NCI-H128 (cell line): ENCODE data around the gene PXT1.

ENCODE experiments used
- DNase-seq: peaks from one replicate; lab custom pipeline; 2025; ENCODE audit not compliant: unreplicated experiment; lab: John Stamatoyannopoulos, UW

Gene PXT1

DNA sequence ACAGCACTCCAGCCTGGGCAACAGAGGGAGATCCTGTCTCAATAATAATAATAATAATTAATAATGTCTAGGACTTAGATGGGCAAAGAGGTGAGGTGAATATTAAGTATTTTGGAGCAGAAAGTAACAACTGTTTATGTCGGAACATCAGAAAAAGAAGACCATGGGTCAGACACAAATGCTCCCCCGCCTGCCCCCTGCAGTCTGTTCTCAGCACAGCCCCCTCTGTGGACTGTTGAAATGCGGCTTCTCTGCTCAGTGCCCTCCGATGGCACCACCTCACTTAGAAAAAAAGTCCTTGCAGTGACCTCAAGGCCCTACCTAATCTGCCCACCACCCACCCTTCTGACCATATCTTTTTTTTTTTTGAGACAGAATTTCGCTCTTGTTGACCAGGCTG, 50.0 kb downstream of the PXT1 start:
- no peak for DNase-seq

DNA sequence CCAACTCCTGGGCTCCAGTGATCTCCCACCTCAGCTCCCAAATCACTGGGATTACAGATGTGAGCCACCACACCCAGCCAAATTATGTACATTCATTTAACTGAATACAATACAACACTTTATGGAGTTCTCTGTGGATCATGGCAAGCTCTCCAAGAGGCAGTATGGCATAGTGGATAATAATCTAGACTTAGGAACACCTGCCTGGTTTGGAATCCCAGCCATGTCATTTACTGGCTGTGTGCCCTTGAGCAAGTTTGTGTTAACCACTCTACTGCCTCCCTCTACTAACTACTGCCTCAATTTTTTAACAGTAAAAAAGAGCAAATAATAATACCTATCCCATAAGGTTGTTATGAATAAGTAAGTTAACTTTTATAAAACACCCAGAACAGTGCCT, 53.3 kb downstream of the PXT1 start:
- DNase-seq, result no peak

DNA sequence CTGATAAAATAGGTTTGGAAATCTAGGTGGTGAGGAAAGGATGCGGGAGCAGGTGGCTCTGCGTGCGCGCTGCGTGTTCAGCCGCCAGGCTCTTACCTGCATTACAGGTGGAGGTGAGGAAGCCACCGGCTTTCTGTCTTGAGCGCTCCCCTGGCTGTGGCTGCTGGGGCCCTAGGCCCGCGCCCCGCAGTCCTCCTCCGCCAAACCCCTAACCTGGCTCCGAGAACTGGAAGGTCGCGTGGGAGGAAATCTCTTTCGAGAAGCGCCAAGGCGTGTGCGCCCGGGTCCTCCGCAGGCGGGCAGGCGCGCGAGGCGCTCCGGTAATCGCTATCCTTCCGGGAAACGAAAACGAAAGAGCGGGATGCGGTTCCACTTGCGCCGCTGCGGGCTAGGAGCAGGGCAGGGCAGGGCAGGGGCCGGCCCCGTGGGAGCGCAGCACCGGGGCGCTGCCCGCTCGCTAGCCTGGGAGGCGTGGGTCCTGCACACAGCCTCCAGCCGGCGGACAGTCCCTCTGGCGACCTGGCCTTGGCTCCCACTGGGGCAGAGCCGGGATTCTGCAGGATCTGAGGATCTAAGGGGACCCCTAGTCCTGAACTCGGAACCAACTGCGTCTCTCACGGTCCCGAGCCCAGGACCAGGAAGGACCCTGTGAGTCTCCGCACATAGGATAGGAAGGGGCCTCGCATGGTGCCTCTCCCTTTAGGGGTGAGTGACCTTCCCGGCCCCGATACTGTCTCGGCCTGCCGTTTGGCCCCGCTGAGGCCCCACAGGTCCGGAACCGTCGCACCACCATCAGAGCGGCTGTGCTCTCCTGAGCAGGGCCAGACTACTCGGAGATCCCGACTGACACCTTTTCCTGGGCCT, 55.0 kb downstream of the PXT1 start, which contains the start of gene ETV7:
TSS of gene ETV7 (minus strand) at position 230 of the 864 bp plus-strand sequence. CDS start at position 102, 128 bp downstream.
- no peak for DNase-seq

DNA sequence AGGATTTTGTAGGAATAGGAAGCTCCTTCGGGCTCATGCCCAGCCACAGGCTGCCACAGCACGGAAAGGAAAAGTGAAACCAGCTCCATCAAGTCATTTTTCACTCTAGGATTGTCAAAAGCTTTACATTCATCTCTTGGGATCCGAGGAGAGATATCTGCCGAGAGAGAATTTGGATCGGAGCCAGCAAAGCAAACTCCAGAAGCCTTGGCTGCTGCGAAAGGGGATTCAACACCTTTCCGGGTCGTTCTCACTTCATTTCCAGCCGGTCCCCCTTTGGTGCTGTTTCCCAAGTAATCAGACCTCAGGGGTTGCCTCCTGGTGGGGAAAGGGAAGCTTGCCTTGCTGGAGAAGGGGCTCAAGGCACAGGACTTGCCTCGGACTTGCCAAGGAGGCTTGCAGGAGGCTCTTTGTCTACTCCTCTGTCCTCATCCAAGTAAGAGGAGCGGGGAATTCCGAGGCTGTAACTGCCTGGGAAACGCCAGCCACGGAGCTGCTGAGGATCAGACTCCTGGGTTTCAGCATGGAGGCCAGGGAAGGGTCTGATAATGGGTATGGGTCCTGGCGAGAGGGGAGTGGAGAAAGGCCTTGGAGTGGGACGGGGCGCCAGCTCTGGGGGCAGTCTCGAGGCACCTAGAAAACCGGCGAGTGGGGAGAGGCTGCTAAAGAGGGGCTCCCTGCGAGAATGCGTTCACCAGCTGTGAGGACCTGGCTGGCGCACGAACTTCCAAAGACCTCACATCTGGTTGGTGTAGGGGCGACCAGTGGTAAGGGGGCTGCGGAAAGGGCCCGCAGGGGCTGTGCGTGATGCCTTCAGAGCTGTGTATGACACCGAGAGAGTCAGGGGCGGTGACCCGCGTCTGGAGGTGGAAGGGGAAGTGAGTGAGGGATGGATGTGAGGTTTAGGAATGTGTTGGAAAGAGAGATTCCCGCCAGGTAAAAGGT, 55.9 kb downstream of the PXT1 start:
- DNase-seq, result peak; percentile 24

DNA sequence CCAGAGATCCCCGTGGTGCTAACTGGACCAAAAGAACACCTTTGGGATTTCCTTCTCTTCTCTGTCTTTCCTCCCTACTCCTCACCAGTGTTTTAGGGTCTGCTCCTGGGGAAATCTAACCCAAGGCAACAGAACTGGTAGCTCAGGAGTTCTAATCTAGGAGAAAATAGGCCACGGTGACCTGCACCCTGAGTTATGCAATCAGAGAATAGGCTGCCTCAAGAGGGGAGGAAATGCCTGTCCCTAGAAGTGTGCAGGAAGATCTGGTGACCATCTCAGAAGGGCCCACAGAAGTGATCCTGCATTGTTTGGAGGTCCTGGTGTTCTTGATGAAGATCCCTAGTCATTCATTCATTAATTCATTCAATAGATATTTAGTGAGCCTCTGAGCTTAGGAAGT, 58.6 kb downstream of the PXT1 start:
- no peak for DNase-seq

DNA sequence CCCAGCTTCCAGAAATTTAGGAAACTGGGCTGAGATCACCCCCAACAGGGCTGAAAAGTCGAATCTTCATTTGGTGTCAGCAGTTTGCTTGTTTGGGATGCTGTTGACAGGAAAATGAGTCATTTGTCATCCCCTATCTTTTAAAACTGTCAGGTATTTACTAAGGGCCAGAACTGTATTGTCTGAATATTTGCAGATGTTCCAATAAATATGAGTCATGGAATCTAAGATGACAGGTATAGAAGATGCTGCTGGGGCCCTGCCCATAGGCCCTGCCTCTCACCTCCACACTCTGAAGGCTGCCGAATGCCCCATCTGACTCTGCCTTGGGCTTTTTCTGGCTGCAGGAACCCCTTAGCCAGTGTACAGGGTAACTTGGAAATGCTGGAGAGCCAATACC, 59.0 kb downstream of the PXT1 start:
- DNase-seq, result no peak

DNA sequence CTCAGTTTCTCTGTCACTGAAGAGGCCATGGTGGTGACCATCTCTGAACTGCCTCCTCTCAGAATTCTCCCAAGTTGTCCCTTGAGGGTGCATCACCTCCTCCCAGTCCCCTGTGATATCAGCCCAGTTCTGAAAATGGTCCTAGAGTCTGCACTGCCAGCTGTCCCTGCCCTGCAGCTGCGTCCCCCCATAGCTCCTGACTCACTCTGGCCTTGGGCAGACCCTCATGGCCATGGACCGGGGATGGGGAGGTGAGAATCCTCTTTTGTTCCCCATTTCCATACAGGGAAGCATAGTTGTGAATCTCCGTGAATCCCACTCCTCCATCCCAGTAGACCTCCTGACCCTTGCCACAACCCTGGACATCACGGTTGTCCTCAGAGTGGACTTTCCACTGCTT, 59.7 kb downstream of the PXT1 start:
- no peak for DNase-seq

DNA sequence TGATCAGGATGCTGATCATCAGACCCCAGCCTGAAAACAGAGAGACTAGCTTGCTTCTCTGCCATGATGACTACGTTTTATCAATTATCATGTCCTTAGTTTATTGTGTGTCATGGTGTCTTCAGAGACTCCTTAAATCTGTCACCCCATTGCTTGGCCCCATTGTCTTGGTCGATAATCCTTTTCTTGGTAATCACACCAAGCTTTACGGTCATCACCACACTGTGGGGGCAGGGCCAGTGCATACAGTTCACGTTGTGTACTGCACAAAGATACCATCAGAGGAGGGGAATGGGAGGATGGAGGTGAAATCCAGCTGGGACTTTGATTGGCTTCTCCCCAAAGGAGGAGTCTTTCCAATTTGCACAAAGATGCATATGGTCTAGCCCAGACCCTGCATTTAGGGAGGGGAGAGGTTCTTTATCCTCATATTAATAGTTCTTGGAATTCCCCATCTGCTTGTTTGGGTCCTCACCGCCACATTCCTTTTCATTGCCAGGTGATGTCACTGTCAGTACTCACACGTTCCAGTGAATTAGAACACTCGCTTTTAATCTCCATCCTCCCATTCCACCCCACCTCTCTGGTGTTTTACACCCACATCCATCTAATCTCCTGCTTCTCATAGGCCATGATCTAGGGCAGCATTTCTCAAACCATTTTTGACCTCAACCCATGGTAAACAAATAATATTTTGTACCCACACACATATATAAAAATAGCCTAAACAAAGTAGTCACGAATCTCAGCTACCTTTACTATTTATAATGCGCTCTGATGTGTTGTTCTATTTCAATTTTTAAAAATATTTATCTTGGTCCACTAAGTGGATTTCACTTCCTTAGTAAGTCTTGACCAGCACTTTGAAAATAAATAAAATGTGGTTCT, 60.9 kb downstream of the PXT1 start:
- DNase-seq, result no peak

DNA sequence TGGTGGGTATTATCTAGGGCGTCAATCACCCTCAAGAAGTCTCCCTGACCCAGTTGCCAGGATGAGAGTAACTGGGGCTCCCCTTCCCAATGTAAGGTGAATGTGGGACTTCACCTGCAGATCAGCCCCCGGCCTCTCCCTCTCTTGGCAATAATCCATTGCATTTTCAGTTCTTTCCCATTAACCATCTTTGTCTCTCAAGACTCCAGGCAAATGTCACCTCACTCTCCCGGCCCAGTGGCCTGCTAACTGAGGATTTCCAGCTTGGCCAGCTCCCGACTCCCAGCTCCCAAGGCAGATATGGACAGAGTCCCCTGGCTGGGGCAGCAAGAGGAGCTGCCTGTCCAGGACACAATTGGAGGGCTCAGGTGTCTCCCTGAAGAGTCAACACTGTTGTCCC, 62.5 kb downstream of the PXT1 start:
- no peak for DNase-seq

DNA sequence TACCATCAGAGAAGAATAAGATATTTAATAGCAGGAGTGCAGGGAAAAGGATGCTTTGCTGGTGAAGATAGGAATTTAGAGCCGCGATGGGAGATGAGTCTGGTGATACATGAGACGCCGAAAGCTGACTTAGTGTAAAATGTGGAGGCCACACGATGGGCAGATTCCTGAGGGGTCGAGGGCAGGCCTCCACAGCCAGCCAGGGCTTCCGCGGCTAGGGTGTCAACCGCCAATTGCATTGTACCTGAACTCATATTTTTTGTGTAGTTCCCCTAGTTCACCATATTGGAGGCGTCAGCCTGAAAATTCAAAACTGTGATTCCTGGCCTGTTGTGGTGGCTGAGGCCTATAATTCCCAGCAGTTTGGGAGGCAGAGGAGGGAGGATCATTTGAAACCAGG, 63.7 kb downstream of the PXT1 start:
- no peak for DNase-seq

DNA sequence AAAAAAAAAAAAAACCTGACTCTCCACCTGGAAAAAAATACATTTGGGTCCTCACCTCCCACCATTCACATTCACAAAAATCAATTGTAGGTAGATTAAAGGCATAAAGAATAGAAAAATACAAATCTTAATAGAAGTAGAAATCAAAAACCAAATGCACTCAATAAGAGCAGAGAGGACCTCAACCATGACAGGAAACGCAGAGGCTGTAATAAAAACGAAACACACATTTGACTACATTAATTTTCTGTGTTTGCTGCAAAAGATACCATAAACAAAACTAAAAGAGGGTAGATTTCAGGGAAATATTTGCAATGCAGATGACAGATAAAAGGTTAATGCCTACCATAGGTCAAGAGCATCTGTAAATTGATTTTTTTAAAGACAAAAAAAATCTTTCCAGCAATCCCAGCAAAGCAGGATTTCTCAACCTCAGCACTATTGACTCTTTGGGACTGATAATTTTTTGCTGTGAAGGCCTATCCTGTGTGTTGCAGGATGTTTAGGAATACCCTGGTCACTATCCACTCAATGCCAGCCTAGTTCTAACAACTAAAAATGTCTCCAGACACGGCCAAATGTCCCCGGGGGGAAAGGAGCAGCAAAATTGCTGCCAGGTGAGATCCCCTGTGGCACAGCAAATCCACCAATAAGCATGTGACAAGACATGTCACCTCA, 64.3 kb downstream of the PXT1 start:
- no peak for DNase-seq

DNA sequence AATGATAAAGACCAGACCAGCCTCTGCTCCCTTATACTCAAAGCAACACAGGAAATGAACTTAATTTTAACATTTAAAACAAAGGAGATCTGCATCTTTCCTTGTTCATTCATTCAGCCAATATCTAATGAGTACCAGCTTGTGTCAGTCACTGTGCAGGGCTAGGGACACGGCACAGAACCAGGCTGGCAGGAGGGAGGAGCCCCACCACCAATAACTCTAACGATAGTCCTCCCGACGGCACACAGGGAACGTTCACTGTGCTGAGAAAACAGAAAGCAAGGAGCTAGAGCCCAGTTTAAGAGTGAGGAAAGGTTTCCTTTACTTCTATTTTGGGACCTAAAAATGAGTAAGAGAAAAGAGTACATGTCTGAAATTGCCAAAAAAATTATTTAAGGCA, 65.1 kb downstream of the PXT1 start:
- no peak for DNase-seq

DNA sequence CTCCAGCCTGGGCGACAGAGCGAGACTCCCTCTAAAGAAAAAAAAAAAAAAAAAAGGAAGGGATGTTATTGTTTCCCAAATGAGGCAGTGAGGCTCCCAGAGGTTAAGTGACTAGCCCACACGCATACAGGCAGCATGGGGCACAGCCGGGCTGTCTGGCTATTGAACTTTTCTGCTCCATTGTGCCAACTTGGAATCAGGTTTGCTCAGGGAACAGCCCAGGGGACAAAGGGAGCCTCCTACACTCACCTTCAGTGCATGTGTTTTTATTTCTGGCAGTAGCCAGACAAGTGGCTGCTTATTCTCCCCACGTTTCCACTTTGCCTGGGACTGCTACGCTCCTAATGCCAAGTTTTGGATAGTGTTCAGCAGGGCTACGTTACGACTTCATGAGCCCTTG, 65.9 kb downstream of the PXT1 start:
- no peak for DNase-seq

DNA sequence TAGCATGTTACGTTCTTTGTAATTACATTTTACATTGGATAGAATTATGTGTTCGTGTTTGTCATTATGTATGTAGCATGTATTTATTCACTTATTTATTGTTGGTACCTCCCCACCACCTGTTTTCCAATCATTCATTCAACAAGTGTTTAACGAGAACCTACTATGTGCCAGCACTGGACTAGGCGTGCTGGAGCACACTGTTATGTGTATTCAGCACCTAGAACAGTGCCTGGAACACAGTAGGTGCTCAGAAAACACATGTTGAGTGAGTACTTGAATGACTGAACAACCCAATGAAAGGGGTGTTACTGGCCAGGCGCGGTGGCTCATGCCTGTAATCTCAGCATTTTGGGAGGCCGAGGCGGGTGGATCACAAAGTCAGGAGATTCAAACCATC, 66.5 kb downstream of the PXT1 start:
- DNase-seq, result no peak

DNA sequence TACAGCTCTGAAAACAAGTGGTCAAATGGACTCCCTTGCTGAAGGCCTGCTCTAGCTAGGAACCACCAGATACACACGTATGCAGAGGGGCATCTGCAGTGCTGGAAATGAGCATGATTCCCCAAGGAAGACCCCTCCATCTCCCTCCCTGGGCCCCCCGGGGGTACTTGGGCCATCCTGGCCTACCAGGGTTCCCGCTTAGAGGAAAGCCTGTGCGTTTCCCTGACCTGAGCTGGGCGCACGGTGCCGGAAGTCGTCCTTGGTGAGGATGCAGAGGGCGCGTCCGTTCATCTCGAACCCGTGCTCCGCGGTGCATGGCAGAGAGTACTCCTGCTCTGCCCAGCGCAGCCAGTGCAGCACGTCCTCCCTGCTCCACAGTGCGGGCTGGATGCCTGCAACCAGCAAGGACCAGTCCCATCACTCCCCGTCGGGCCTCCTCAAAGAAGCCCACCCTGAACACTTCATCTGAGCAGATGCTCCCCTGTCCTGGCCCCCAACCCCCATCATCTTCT, 67.0 kb downstream of the PXT1 start:
- DNase-seq, result no peak

DNA sequence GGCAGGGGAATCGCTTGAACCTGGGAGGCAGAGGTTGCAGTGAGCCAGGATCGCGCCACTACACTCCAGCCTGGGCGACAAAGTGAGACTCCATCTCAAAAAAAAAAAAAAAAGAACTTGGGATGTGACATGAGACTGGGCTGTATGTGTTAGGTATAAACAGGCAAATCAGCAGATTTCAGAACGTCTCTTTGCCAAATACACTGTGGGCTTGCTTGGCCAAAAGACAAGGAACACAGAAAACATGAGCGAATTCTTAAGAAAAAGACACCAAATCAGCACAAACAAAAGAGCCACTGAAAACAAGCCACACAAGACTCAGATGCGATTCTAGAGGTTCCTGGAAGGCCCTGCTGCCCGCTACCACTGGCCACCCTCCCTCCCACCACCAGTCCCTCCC, 67.7 kb downstream of the PXT1 start:
- DNase-seq, result no peak

DNA sequence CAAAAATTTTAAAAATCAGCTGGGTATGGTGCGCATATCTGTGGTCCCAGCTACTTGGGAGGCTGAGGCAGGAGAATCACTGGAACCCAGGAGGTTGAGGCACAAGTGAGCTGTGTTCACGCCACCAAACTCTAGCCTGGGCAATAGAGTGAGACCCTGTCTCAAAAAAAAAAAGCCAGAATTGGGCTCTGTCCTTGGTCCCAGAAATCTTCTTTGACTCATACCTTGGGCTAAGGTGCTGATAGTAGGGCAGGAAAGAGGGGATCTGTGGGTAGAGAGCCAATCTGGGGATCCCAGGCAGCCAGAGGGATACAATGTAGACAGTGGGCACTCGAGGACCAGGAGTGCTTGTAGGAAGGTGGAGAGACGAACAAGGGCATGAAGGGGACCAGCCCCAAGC, 68.5 kb downstream of the PXT1 start:
- no peak for DNase-seq

DNA sequence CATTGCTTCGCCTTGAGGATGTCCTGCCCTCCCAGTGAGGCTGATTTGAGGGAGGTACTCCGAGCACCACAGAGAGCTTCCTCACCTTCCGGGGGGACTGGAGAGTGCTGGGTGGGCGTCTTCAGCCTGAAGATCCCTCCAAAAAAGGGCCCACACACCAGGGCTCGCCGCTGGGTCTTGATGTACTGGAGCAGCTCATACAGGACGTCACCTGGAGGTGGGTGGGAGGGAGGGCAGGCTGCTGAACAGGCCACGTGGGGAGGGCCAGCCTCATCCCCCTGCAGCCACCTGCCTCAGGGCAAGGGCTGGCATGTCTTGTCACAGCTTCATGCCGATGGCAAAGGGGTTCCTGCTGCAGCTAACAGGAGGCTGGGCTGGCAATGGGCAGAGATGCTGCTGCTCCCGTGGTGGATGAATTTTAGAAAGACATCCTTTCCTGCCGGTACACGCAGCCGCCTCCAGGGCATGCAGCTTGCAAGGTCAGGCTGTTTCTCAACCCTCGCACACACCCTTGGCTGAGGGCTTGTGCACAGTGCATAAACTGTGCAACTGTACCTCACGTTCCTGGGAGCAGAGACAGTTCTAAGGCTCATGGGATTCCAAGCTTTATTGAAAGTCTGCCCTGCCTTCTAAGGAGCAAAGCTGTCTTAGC, 69.2 kb downstream of the PXT1 start:
- DNase-seq, result no peak

DNA sequence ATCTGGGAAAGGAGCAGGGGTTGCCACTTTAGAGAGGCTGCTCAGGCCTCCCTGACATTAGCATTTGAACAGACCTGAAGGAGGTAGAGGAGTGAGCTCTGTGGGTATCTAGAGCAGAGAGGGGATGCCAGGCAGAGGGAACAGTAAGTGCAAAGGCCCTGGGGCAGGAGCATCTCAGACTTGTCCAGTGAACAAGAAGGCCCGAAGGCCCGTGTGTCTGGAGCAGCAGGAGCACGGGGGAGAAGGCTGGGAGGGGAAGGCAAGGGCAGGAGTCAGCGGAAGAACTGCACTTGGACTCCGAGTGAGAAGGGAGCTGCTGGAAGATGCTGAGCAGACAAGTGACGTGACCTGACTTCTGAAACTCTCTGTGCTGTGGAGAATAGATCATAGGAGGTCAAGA, 70.6 kb downstream of the PXT1 start:
- DNase-seq, result no peak

DNA sequence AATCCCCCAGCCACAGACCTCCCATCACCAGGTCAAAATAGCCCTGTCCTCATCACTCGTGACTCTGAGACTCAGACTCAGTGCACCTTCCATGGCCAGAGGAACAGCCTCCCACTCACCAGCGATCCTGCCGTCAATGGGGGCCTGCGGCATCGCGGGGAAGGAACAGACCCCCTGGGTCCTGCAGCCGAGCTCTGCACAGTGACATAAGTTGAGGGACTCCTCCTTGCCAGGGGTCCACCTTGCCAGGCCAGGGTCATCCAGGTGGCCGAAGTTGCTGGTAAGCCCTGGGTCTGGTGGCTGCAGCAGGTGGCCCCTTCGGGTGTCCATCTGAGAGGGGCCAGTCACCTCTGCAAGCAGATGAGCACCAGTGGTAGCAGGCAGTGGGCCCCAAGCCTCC, 71.4 kb downstream of the PXT1 start:
- DNase-seq, result no peak
